Kidney (tissue), 14 donors: Measurements from ENCODE around the gene GPR37L1. TPM values are rescaled to one million over a fixed set of nuclear protein-coding genes. Genes with fewer than 3 reads are reported as not detected.

Experiments
- DNase-seq, 5 donors: peaks; one replicate each; pipeline ENCODE4 v3.0.0-alpha.2; 2013 to 2020
- FAIRE-seq: peaks from 2 replicates; lab custom pipeline; 2012; peaks lifted over from hg19 to GRCh38; lab: Jason Lieb, UNC
- H3K27ac ChIP-seq, 2 donors: one replicate each; pipeline ENCODE4 v1.7.0; 2013; ENCODE audit warnings: low read depth in 2 of 2, low read length in 2 of 2, inconsistent platforms in 1 of 2
- H3K27me3 ChIP-seq: one replicate; pipeline ENCODE4 v1.7.1; 2013; ENCODE audit warnings: low read length, inconsistent platforms; ENCODE audit not compliant: control insufficient read depth, insufficient read depth
- H3K36me3 ChIP-seq, 3 donors: one replicate each; pipeline versions ENCODE4 v1.7.0 to v1.7.1; 2013; ENCODE audit warnings: low read length in 3 of 3, control low read depth in 1 of 3, inconsistent platforms in 1 of 3; ENCODE audit not compliant: insufficient read depth in 3 of 3, control insufficient read depth in 2 of 3
- H3K4me1 ChIP-seq, 3 donors: one replicate each; pipeline versions ENCODE4 v1.7.0 to v1.7.1; 2013; ENCODE audit warnings: low read length in 3 of 3, inconsistent platforms in 1 of 3, low read depth in 1 of 3; ENCODE audit not compliant: control insufficient read depth in 2 of 3, insufficient read depth in 2 of 3
- H3K4me3 ChIP-seq, 3 donors: one replicate each; pipeline versions ENCODE4 v1.7.0 to v1.8.1; 2013; ENCODE audit warnings: low read length in 3 of 3, control low read depth in 1 of 3, inconsistent platforms in 1 of 3
- H3K9ac ChIP-seq, 3 donors: one replicate each; pipeline versions ENCODE4 v1.7.0 to v1.7.1; 2013; ENCODE audit warnings: low read length in 3 of 3, control low read depth in 1 of 3, inconsistent platforms in 1 of 3
- H3K9me3 ChIP-seq, 3 donors: one replicate each; pipeline versions ENCODE4 v1.7.0 to v1.7.1; 2013; ENCODE audit warnings: low read length in 3 of 3, control low read depth in 1 of 3, inconsistent platforms in 1 of 3; ENCODE audit not compliant: control insufficient read depth in 2 of 3, insufficient read depth in 1 of 3
- CTCF ChIP-seq: IDR thresholded peaks from 3 replicates; pipeline ENCODE4 v1.5.1; 2012; ENCODE audit warnings: mild to moderate bottlenecking, moderate library complexity, borderline replicate concordance; ENCODE audit not compliant: insufficient read depth; ENCODE audit errors: extremely low read depth
- intact Hi-C: fragments of 100-400 bp; cut with DNase I; formaldehyde crosslinking; loops from one replicate; pipeline ENCODE4 v1.11.1; 2022
- polyA plus RNA-seq: library from polyadenylated mRNA; stranded (reverse); fragments of 350-450 nt; fragmentation: Illumina TruSeq; extraction: RNeasy Lipid Tissue Mini Kit (QIAGEN cat#74804); gene quantifications from one replicate; pipeline ENCODE4 v1.2.3, GENCODE V29; 2014; ENCODE audit warnings: low read depth, low replicate concordance; ENCODE audit not compliant: insufficient read depth
- total RNA-seq: library from RNA; stranded (reverse); fragmentation: NEBNext Ultra II Directional; extraction: Animal tissue kit (Norgen Biotek cat#: 25700); gene quantifications from one replicate; pipeline ENCODE4 v1.2.1, GENCODE V29; 2021
- donor health status: control.
- donor health status: control.
- donor health status: control.
- donor health status: control.
- donor health status: control.
- donor health status: DM: yes; HTN: yes; CAD: no.
- donor health status: Normal renal cell carcinoma (clear cell type).

Gene GPR37L1
- total and polyA plus RNA-seq, 2 donors from 2014 or later = 0.13 TPM; not detected in 1

- FAIRE-seq (no peak), DNase-seq (peak in 1 of 5 donors; percentile 25)
- no peak overlapping the region for H3K9ac ChIP-seq
- H3K9me3 ChIP-seq = no peaks in the 10 kb centered on the region
- no peak overlapping the region for H3K4me3 ChIP-seq
- peaks cover 0 to 7% (median 0%) of the 10 kb centered on the region in 3 donors for H3K4me1 ChIP-seq
- TF ChIP-seq CTCF = no peak
- no peaks in the 10 kb centered on the region for H3K36me3 ChIP-seq
- H3K27ac ChIP-seq = no peak overlapping the region
- intact Hi-C loops = no loop called here
- H3K27me3 ChIP-seq = no peaks in the 10 kb centered on the region
These were observed 30.6 kb downstream of the GPR37L1 start for GRCh38 chr1:202153284-202153683.

- no peak overlapping the region for H3K9ac ChIP-seq
- FAIRE-seq (no peak), DNase-seq (no peak)
- peaks cover 0 to 7% (median 0%) of the 10 kb centered on the region in 3 donors for H3K4me1 ChIP-seq
- intact Hi-C loops = no loop called here
- no peaks in the 10 kb centered on the region for H3K27me3 ChIP-seq
- no peaks in the 10 kb centered on the region for H3K36me3 ChIP-seq
- H3K27ac ChIP-seq = no peak overlapping the region
- no peak for TF ChIP-seq CTCF
- no peak overlapping the region for H3K4me3 ChIP-seq
- H3K9me3 ChIP-seq = no peaks in the 10 kb centered on the region
These were observed 31.5 kb downstream of the GPR37L1 start for GRCh38 chr1:202154148-202154765.

GRCh38 chr1:202154766-202155477 lies 32.2 kb downstream of the GPR37L1 start:
- H3K4me3 ChIP-seq = no peak overlapping the region
- no peaks in the 10 kb centered on the region for H3K27me3 ChIP-seq
- intact Hi-C loops = no loop called here
- H3K9me3 ChIP-seq = no peaks in the 10 kb centered on the region
- no peaks in the 10 kb centered on the region for H3K36me3 ChIP-seq
- H3K4me1 ChIP-seq = peaks cover 0 to 7% (median 0%) of the 10 kb centered on the region in 3 donors
- peak; percentile 34 for TF ChIP-seq CTCF
- DNase-seq (peak in 4 of 5 donors; percentile 81 to 93 (median 86)), FAIRE-seq (no peak)
- H3K9ac ChIP-seq = no peak overlapping the region
- no peak overlapping the region for H3K27ac ChIP-seq
